K562 (cell line): ENCODE data around the gene TSGA10. TPM values are rescaled to one million over a fixed set of nuclear protein-coding genes. Genes with fewer than 3 reads are reported as not detected.

Experiments used
- ATAC-seq: fragments of 200-7000 bp; cut with Tn5 transposase; 3 replicates; pipeline ENCODE4 v1.9.1; 2020; ENCODE audit warnings: moderate library complexity
- BruUV-seq: library from RNA; stranded (reverse); fragments of 400-500 nt; replicated peaks from 2 replicates; lab custom pipeline; 2021; lab: Mats Ljungman, UMichigan
- CTCF ChIA-PET: fragments of 300-600 bp; formaldehyde crosslinking; extraction: SDS; loops from one replicate; lab custom pipeline; 2021; ENCODE audit warnings: low intra/inter-chr PET ratio; lab: Yijun Ruan, JAX
- POLR2A ChIA-PET: fragments of 300-600, 350-650 bp; sonication (Branson Sonifier 250); formaldehyde crosslinking; extraction: SDS; loops from one replicate; lab custom pipeline; 2021; ENCODE audit warnings: antibody characterized with exemption, inconsistent platforms; lab: Yijun Ruan, JAX
- DNase-seq, 4 experiments: peaks; one replicate each; pipeline versions ENCODE4 v3.0.0 to v3.0.0-alpha.2; 2011 to 2018; ENCODE audit warnings: low spot score in 3 of 4, mixed read lengths in 3 of 4; ENCODE audit errors: extremely low read depth in 1 of 4
- FAIRE-seq: peaks from 2 replicates; lab custom pipeline; 2011; peaks lifted over from hg19 to GRCh38; lab: Jason Lieb, UNC
- H2AFZ ChIP-seq: 2 replicates; pipeline ENCODE4 v1.6.0; 2011; ENCODE audit warnings: low read depth, low read length, control low read depth, inconsistent platforms
- H3K27ac ChIP-seq: fragments of 200-600 bp; 3 replicates; pipeline ENCODE4 v1.8.0; 2011; ENCODE audit warnings: low read depth, mild to moderate bottlenecking, control low read depth, inconsistent platforms, low read length, moderate library complexity, mixed read lengths; ENCODE audit errors: extremely low read depth
- H3K27me3 ChIP-seq, 2 experiments: fragments of 300-600 bp in 1 of 2; 2 replicates in 1 of 2; 3 replicates in 1 of 2; pipeline versions ENCODE4 v1.6.0 to v1.8.0; 2011; ENCODE audit warnings: inconsistent platforms in 2 of 2, low read length in 2 of 2, mild to moderate bottlenecking in 1 of 2, mixed read lengths in 1 of 2, moderate library complexity in 1 of 2; ENCODE audit not compliant: control insufficient read depth in 2 of 2, insufficient read depth in 2 of 2
- H3K36me3 ChIP-seq: fragments of 300-600 bp; 3 replicates; pipeline ENCODE4 v1.8.0; 2011; ENCODE audit warnings: mild to moderate bottlenecking, low read length, inconsistent platforms; ENCODE audit not compliant: control insufficient read depth, insufficient read depth
- H3K4me1 ChIP-seq, 2 experiments: fragments of 200-600 bp in 1 of 2; replicated peaks in 1 of 2; 2 replicates in 1 of 2; 3 replicates in 1 of 2; pipeline versions ENCODE4 v1.5.1 to v1.8.0; 2011; ENCODE audit warnings: inconsistent platforms in 2 of 2, low read length in 2 of 2, mild to moderate bottlenecking in 1 of 2, mixed read lengths in 1 of 2, moderate library complexity in 1 of 2; ENCODE audit not compliant: control insufficient read depth in 2 of 2, insufficient read depth in 2 of 2
- H3K4me2 ChIP-seq: 2 replicates; pipeline ENCODE4 v1.6.1; 2011; ENCODE audit warnings: low read length, control low read depth, inconsistent platforms, mixed read lengths; ENCODE audit not compliant: insufficient read depth
- H3K4me3 ChIP-seq: fragments of 200-600 bp; sonication (generic), shearing (Covaris generic); 2 replicates; pipeline ENCODE4 v1.5.1; 2016; ENCODE audit warnings: control low read depth, inconsistent platforms
- H3K79me2 ChIP-seq: fragments of 200-600 bp; 3 replicates; pipeline ENCODE4 v1.8.0; 2011; ENCODE audit warnings: low read length, inconsistent platforms; ENCODE audit not compliant: control insufficient read depth, insufficient read depth
- H3K9ac ChIP-seq, 2 experiments: 2 replicates each; pipeline versions ENCODE4 v1.6.0 to v1.6.1; 2011; ENCODE audit warnings: low read depth in 2 of 2, low read length in 2 of 2, control low read depth in 1 of 2, inconsistent platforms in 1 of 2, mild to moderate bottlenecking in 1 of 2, mixed read lengths in 1 of 2; ENCODE audit not compliant: insufficient read depth in 1 of 2
- H3K9me1 ChIP-seq: one replicate; pipeline ENCODE4 v1.6.0; 2011; ENCODE audit warnings: inconsistent platforms, mild to moderate bottlenecking, low read length, moderate library complexity; ENCODE audit not compliant: control insufficient read depth, insufficient read depth
- H3K9me3 ChIP-seq: replicated peaks from 2 replicates; pipeline ENCODE4 v1.5.1; 2011; ENCODE audit warnings: low read depth, low read length, inconsistent platforms; ENCODE audit not compliant: control insufficient read depth, insufficient read depth
- H4K20me1 ChIP-seq: replicated peaks from 2 replicates; pipeline ENCODE4 v1.6.1; 2011; ENCODE audit warnings: low read length, inconsistent platforms, mixed read lengths; ENCODE audit not compliant: control insufficient read depth, insufficient read depth
- ATF3 ChIP-seq, 2 experiments: fragments of 450-650 bp in 1 of 2; sonication (generic) in 1 of 2; formaldehyde crosslinking in 1 of 2; IDR thresholded peaks in 1 of 2; conservative IDR thresholded peaks in 1 of 2; 2 replicates each; pipeline versions ENCODE4 v1.6.1 to v1.8.1; 2016 to 2023; ENCODE audit warnings: mild to moderate bottlenecking in 2 of 2, moderate library complexity in 2 of 2, inconsistent platforms in 1 of 2, missing genetic modification reagents in 1 of 2
- CXXC5 ChIP-seq: fragments of 250-450 bp; sonication (Bioruptor Pico); IDR thresholded peaks from 2 replicates; pipeline ENCODE4 v1.8.0; 2022; ENCODE audit warnings: inconsistent platforms, mild to moderate bottlenecking, moderate library complexity
- GTF2B ChIP-seq: IDR thresholded peaks from 2 replicates; pipeline ENCODE4 v1.6.1; 2011; ENCODE audit not compliant: insufficient read length; ENCODE audit errors: extremely low read depth
- MAZ ChIP-seq, 2 experiments: fragments of 450-650 bp in 1 of 2; sonication (generic) in 1 of 2; formaldehyde crosslinking; IDR thresholded peaks in 1 of 2; conservative IDR thresholded peaks in 1 of 2; 2 replicates each; pipeline versions ENCODE4 v1.4.0 to v1.5.0; 2020; ENCODE audit warnings: mild to moderate bottlenecking in 1 of 2, missing genetic modification reagents in 1 of 2
- NCOA6 ChIP-seq: fragments of 450-650 bp; IDR thresholded peaks from 2 replicates; pipeline ENCODE4 v1.6.1; 2017; ENCODE audit warnings: mild to moderate bottlenecking
- POU5F1 ChIP-seq: fragments of 150-350 bp; IDR thresholded peaks from 2 replicates; pipeline ENCODE4 v1.6.1; 2014; ENCODE audit warnings: borderline replicate concordance, low read length, low read depth, mild to moderate bottlenecking; ENCODE audit not compliant: partially characterized antibody
- PPARD ChIP-seq: fragments of 250-450 bp; sonication (Bioruptor Pico); IDR thresholded peaks from 2 replicates; pipeline ENCODE4 v1.8.0; 2022; ENCODE audit warnings: inconsistent platforms, mild to moderate bottlenecking, moderate library complexity
- SAFB ChIP-seq: fragments of 200-400 bp; formaldehyde crosslinking; IDR thresholded peaks from 2 replicates; pipeline ENCODE4 v1.6.1; 2017; ENCODE audit warnings: low read depth, low read length, borderline replicate concordance
- SMAD2 ChIP-seq: fragments of 150-350 bp; IDR thresholded peaks from 2 replicates; pipeline ENCODE4 v1.6.1; 2014; ENCODE audit warnings: low read depth, mild to moderate bottlenecking, low read length
- TCF3 ChIP-seq: sonication (generic); formaldehyde crosslinking; IDR thresholded peaks from 2 replicates; pipeline ENCODE4 v1.4.0; 2020; ENCODE audit warnings: mild to moderate bottlenecking, missing genetic modification reagents
- TRIM28 ChIP-seq: fragments of 450-650 bp; IDR thresholded peaks from 2 replicates; pipeline ENCODE4 v1.6.1; 2017
- YY1 ChIP-seq, 3 experiments: IDR thresholded peaks; 2 replicates each; pipeline ENCODE4 v1.6.1; 2011; ENCODE audit warnings: low read length in 2 of 3, mild to moderate bottlenecking in 2 of 3, moderate library complexity in 2 of 3, borderline replicate concordance in 1 of 3, control low read depth in 1 of 3, low read depth in 1 of 3; ENCODE audit not compliant: insufficient read depth in 3 of 3, insufficient replicate concordance in 2 of 3, control insufficient read depth in 1 of 3, insufficient read length in 1 of 3; ENCODE audit errors: extremely low read depth in 1 of 3
- ZBTB11 ChIP-seq, 3 experiments: fragments of 200-800 bp in 1 of 3; fragments of 250-450 bp in 1 of 3; fragments of 450-650 bp in 1 of 3; sonication (Bioruptor Pico) in 1 of 3; sonication (Bioruptor generic) in 1 of 3; formaldehyde crosslinking in 1 of 3; IDR thresholded peaks; 2 replicates each; pipeline versions ENCODE4 v1.6.1 to v1.8.0; 2016 to 2022; ENCODE audit warnings: mild to moderate bottlenecking in 2 of 3, missing genetic modification characterization in 2 of 3, missing compliant biosample characterization in 1 of 3, moderate library complexity in 1 of 3
- ZNF583 ChIP-seq: fragments of 250-450 bp; sonication (Bioruptor Pico); IDR thresholded peaks from 2 replicates; pipeline ENCODE4 v1.4.0; 2020
- in situ Hi-C: fragments of 300-500 bp; cut with MboI; formaldehyde crosslinking; loops from 4 replicates; pipeline ENCODE4 v1.15.0; 2018; ENCODE audit warnings: inconsistent platforms, mixed read lengths
- intact Hi-C: fragments of 100-400 bp; cut with micrococcal nuclease; formaldehyde crosslinking; loops from 2 replicates; pipeline ENCODE4 v1.14.2; 2022
- polyA plus RNA-seq, 8 experiments: library from polyadenylated mRNA; depleted of rRNA in 4 of 8; stranded (reverse) in 5 of 8; unstranded in 3 of 8; fragments of >200 nt; fragmentation: Nextera tagmentation in 2 of 8; fragmentation: Illumina TruSeq in 1 of 8; extraction: Ambion mirVana in 2 of 8; extraction: Trizol in 1 of 8; gene quantifications; 2 replicates each; pipeline versions ENCODE4 v1.2.1 to v1.2.3, GENCODE V29; 2011 to 2014; ENCODE audit warnings: inconsistent platforms in 1 of 8, missing spikeins in 1 of 8
- total RNA-seq, 7 experiments: library from RNA; depleted of rRNA in 6 of 7; stranded (reverse); fragments of >200 nt in 6 of 7; fragmentation: Illumina TruSeq in 2 of 7; extraction: Trizol in 2 of 7; gene quantifications; 2 replicates each; pipeline versions ENCODE4 v1.2.1 to v1.2.3, GENCODE V29; 2011 to 2021; ENCODE audit warnings: low replicate concordance in 1 of 7
- TF ChIP-seq, protein P1 (sequence below): fragments of 450-650 bp; IDR thresholded peaks from 2 replicates; pipeline ENCODE4 v1.6.1; 2014; ENCODE audit warnings: low read depth, mild to moderate bottlenecking, moderate library complexity, borderline replicate concordance

TSGA10 gene
- total and polyA plus RNA-seq, 9 of the 15 experiments (the other 6 are each of a cell fraction or from before 2014, with no cell fraction given) = 2.1 to 11.3 (median 3.2) TPM

GRCh38 chr2:99187011-99187410, 32.3 kb upstream of the TSGA10 start:
- Histone ChIP-seq H3K4me2 (no peak overlapping the region), H3K9me1 (peaks cover 5% of the 10 kb centered on the region), H3K4me1 (peaks cover 0 to 10% of the 10 kb centered on the region in 2 experiments; a peak in 4 of 5 replicates), H3K79me2 (peaks cover 80% of the 10 kb centered on the region), H4K20me1 (no peaks in the 10 kb centered on the region), H3K4me3 (no peak overlapping the region), H3K36me3 (peaks cover 74% of the 10 kb centered on the region), H3K9me3 (no peaks in the 10 kb centered on the region), H3K27ac (no peak overlapping the region), H3K9ac (no peak overlapping the region), H3K27me3 (no peaks in the 10 kb centered on the region), H2AFZ (no peak overlapping the region)
- ATAC-seq (no peak), DNase-seq (no peak), FAIRE-seq (no peak)
- POLR2A ChIA-PET = no interaction called here
- no TSS peak for BruUV-seq
- CTCF ChIA-PET = no interaction called here
- in situ Hi-C loops (no loop called here), intact Hi-C loops (no loop called here)
- TF ChIP-seq TRIM28 = no peak
- TF ChIP-seq NCOA6 = no peak
- TF ChIP-seq, protein P1, sequence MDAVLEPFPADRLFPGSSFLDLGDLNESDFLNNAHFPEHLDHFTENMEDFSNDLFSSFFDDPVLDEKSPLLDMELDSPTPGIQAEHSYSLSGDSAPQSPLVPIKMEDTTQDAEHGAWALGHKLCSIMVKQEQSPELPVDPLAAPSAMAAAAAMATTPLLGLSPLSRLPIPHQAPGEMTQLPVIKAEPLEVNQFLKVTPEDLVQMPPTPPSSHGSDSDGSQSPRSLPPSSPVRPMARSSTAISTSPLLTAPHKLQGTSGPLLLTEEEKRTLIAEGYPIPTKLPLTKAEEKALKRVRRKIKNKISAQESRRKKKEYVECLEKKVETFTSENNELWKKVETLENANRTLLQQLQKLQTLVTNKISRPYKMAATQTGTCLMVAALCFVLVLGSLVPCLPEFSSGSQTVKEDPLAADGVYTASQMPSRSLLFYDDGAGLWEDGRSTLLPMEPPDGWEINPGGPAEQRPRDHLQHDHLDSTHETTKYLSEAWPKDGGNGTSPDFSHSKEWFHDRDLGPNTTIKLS = no peak
- no peak for TF ChIP-seq SMAD2
- no peak for TF ChIP-seq POU5F1
- no peak for TF ChIP-seq SAFB
- no peak for TF ChIP-seq PPARD
- TF ChIP-seq ZNF583 (CRISPR knock-in tag) = no peak
- no peak for TF ChIP-seq TCF3 (CRISPR knock-in tag)
- no peak for TF ChIP-seq GTF2B
- no peak for TF ChIP-seq ZBTB11 (CRISPR knock-in tag; IDR thresholded peaks at IDR 0.05)
- no peak for TF ChIP-seq CXXC5 (CRISPR knock-in tag)
- TF ChIP-seq MAZ (CRISPR knock-in tag; conservative IDR thresholded peaks at IDR 0.05 in 1 of 2, IDR thresholded peaks at IDR 0.05 in 1 of 2) = no peak
- TF ChIP-seq ATF3 (IDR thresholded peaks at IDR 0.05) = no peak
- TF ChIP-seq ATF3 (CRISPR knock-in tag; conservative IDR thresholded peaks at IDR 0.05) = no peak
- TF ChIP-seq YY1 (IDR thresholded peaks at IDR 0.05; ENCODE audit: borderline replicate concordance in 1 of 3, control insufficient read depth in 1 of 3, extremely low read depth in 1 of 3, insufficient read depth in 3 of 3, insufficient read length in 1 of 3, insufficient replicate concordance in 2 of 3, low read depth in 1 of 3, low read length in 2 of 3) = no peak
